Smooth muscle cell (in vitro differentiated cells): ENCODE data around the gene NXNL1. TPM values are rescaled to one million over a fixed set of nuclear protein-coding genes. Genes with fewer than 3 reads are reported as not detected.

Experiments used
- DNase-seq: peaks from one replicate; lab custom pipeline; 2025; ENCODE audit not compliant: unreplicated experiment; lab: John Stamatoyannopoulos, UW
- H2AFZ ChIP-seq: fragments of 200-600 bp; sonication (generic); 2 replicates; pipeline ENCODE4 v1.6.0; 2016; ENCODE audit warnings: antibody characterized with exemption, low read depth, mild to moderate bottlenecking
- H3F3A ChIP-seq: fragments of 200-600 bp; sonication (generic); 2 replicates; pipeline ENCODE4 v1.6.0; 2017; ENCODE audit warnings: antibody characterized with exemption, low read depth
- H3K27ac ChIP-seq: fragments of 200-600 bp; sonication (generic); 2 replicates; pipeline ENCODE4 v1.5.1; 2016; ENCODE audit warnings: low read depth, mild to moderate bottlenecking
- H3K27me3 ChIP-seq: fragments of 200-600 bp; sonication (generic); 2 replicates; pipeline ENCODE4 v1.6.1; 2016; ENCODE audit warnings: low read depth, mild to moderate bottlenecking
- H3K36me3 ChIP-seq: fragments of 200-600 bp; sonication (generic); 2 replicates; pipeline ENCODE4 v1.5.1; 2016; ENCODE audit warnings: low read depth
- H3K4me1 ChIP-seq: fragments of 200-600 bp; sonication (generic); 2 replicates; pipeline ENCODE4 v1.5.1; 2016; ENCODE audit warnings: low read depth
- H3K4me2 ChIP-seq: fragments of 200-600 bp; sonication (generic); 2 replicates; pipeline ENCODE4 v1.6.0; 2016; ENCODE audit warnings: mild to moderate bottlenecking
- H3K4me3 ChIP-seq: fragments of 200-600 bp; sonication (generic); 2 replicates; pipeline ENCODE4 v1.5.1; 2016; ENCODE audit warnings: mild to moderate bottlenecking
- H3K79me2 ChIP-seq: fragments of 200-600 bp; sonication (generic); 2 replicates; pipeline ENCODE4 v1.6.0; 2016; ENCODE audit warnings: low read depth, mild to moderate bottlenecking
- H3K9ac ChIP-seq: fragments of 200-600 bp; sonication (generic); 2 replicates; pipeline ENCODE4 v1.6.0; 2016; ENCODE audit warnings: low read depth
- H3K9me3 ChIP-seq: fragments of 200-600 bp; sonication (generic); replicated peaks from 2 replicates; pipeline ENCODE4 v1.5.1; 2016; ENCODE audit warnings: low read depth
- H4K20me1 ChIP-seq: fragments of 200-600 bp; sonication (generic); 2 replicates; pipeline ENCODE4 v1.6.0; 2016; ENCODE audit warnings: low read depth
- WGBS: methylation state at CpG from one replicate; pipeline ENCODE4 v1.1.7; 2016; ENCODE audit warnings: low lambda C conversion rate; 5-methylcytosine and 5-hydroxymethylcytosine counted together
- polyA plus RNA-seq: library from polyadenylated mRNA; unstranded; fragments of >200 nt; fragmentation: Nextera tagmentation; extraction: Ambion mirVana; gene quantifications from 2 replicates; pipeline ENCODE4 v1.2.1, GENCODE V29; 2016
- total RNA-seq: library from RNA; depleted of rRNA; stranded (reverse); fragments of >200 nt; gene quantifications from 2 replicates; pipeline ENCODE4 v1.2.3, GENCODE V29; 2014
- TF ChIP-seq, protein P1 (sequence below): fragments of 200-600 bp; sonication (generic); IDR thresholded peaks from 2 replicates; pipeline ENCODE4 v1.5.1; 2017; ENCODE audit warnings: borderline replicate concordance, mild to moderate bottlenecking, antibody characterized with exemption; ENCODE audit not compliant: insufficient read depth, poor library complexity, severe bottlenecking

The NXNL1 gene
- total and polyA plus RNA-seq, 2 experiments from 2014 or later, result 0.45 TPM; not detected in 1

DNA sequence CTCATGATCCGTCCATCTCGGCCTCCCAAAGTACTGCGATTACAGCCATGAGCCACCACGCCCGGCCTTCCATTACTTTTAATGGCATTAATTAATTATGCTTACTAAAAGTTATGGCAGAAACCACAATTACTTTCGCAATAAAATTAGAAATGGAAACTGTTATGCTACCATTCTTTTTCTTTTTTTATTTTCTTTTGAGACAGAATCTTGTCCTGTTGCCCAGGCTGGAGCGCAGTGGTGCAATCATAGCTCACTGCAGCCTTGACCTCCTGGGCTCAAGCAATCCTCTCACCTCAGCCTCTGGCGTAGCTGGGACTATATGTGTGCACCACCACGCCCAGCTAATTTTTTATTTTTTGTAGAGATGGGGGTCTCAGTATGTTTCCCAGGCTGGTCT, 50.7 kb downstream of the NXNL1 start:
- Histone ChIP-seq H3K9me3 (no peaks in the 10 kb centered on the region), H3K4me1 (peaks cover 18% of the 10 kb centered on the region), H4K20me1 (no peaks in the 10 kb centered on the region), H3K79me2 (no peaks in the 10 kb centered on the region), H3K36me3 (no peaks in the 10 kb centered on the region), H3K27me3 (no peaks in the 10 kb centered on the region), H3K27ac (no peak overlapping the region), H3K9ac (no peak overlapping the region), H3K4me2 (no peak overlapping the region), H2AFZ (no peak overlapping the region), H3F3A (peaks cover 5% of the 10 kb centered on the region), H3K4me3 (no peak overlapping the region)
- TF ChIP-seq, protein P1, sequence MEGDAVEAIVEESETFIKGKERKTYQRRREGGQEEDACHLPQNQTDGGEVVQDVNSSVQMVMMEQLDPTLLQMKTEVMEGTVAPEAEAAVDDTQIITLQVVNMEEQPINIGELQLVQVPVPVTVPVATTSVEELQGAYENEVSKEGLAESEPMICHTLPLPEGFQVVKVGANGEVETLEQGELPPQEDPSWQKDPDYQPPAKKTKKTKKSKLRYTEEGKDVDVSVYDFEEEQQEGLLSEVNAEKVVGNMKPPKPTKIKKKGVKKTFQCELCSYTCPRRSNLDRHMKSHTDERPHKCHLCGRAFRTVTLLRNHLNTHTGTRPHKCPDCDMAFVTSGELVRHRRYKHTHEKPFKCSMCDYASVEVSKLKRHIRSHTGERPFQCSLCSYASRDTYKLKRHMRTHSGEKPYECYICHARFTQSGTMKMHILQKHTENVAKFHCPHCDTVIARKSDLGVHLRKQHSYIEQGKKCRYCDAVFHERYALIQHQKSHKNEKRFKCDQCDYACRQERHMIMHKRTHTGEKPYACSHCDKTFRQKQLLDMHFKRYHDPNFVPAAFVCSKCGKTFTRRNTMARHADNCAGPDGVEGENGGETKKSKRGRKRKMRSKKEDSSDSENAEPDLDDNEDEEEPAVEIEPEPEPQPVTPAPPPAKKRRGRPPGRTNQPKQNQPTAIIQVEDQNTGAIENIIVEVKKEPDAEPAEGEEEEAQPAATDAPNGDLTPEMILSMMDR, result no peak
- WGBS, result 98% methylated on average over 9 of the region's 9 CpGs
- no peak for DNase-seq

DNA sequence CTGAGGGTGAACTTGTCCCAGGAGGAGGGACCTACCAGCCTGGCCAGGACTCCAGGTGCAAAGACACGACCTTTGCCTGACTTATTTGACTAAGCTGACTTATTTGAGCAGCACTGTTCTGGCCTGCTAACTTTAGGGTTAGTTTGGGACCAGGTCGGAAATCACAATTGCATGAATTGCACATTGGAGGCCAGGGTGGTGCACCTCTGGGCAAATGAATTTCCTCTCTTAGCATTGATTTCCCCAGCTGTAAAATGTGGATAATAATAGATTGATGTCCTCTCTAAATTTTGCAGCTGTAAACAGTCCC, 53.9 kb downstream of the NXNL1 start:
- H4K20me1 ChIP-seq, result no peaks in the 10 kb centered on the region
- no peaks in the 10 kb centered on the region for H3K27me3 ChIP-seq
- no peak for DNase-seq
- no peaks in the 10 kb centered on the region for H3F3A ChIP-seq
- no peaks in the 10 kb centered on the region for H3K36me3 ChIP-seq
- H2AFZ ChIP-seq, result no peak overlapping the region
- 77% methylated on average over 2 of the region's 2 CpGs for WGBS
- no peak overlapping the region for H3K27ac ChIP-seq
- no peak overlapping the region for H3K9ac ChIP-seq
- H3K4me1 ChIP-seq, result peaks cover 15% of the 10 kb centered on the region
- TF ChIP-seq, protein P1, result no peak
- H3K9me3 ChIP-seq, result no peaks in the 10 kb centered on the region
- no peak overlapping the region for H3K4me3 ChIP-seq
- no peak overlapping the region for H3K4me2 ChIP-seq
- no peaks in the 10 kb centered on the region for H3K79me2 ChIP-seq

DNA sequence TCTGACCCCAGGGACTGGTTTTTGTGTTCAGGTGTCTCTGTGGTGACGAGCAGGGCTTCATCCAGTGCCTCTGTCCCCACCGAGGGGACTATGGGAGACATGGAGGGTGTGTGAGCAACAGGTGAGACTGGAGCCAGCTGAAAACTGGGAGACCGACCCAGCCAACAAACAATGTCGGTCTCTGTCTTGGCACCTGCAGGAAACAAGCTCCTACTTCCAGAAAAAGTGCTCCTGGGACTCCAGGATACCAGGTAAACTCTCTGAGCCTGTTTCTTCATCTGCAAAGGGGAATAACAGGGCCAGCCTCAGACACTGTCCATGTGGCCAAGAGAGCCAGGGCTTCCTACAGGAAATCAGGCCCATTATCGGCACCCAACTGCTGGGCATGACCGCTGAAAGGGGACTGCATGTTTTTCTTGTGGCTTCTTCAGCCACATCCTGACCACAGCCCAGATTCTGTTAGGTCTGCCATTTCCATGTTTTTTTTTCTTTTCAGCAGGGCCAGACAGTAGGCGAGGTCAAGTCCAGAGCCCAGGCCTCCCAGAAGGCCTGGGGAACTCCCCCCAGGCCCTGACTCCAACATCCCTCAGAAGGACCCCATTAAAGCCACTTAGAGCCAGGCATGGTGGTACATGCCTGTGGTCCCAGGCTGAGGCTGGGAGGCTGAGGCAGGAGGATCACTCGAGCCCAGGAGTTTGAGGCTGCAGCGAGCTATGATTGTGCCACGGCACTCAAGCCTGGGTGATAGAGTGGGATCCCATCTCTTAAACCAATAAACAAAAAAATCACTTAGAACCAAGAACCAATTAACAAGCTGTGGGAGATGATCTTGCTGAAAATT, 54.5 kb downstream of the NXNL1 start:
- no peak for DNase-seq
- H2AFZ ChIP-seq, result no peak overlapping the region
- no peak overlapping the region for H3K4me2 ChIP-seq

More for the DNA sequence above, 54.5 kb downstream of the NXNL1 start:
- H3K4me3 ChIP-seq, result no peak overlapping the region
- no peaks in the 10 kb centered on the region for H4K20me1 ChIP-seq
- no peaks in the 10 kb centered on the region for H3K36me3 ChIP-seq
- H3K9me3 ChIP-seq, result no peaks in the 10 kb centered on the region
- H3K9ac ChIP-seq, result no peak overlapping the region
- H3F3A ChIP-seq, result no peaks in the 10 kb centered on the region
- no peaks in the 10 kb centered on the region for H3K79me2 ChIP-seq
- TF ChIP-seq, protein P1, result no peak
- H3K4me1 ChIP-seq, result peaks cover 15% of the 10 kb centered on the region
- no peak overlapping the region for H3K27ac ChIP-seq
- WGBS, result 69% methylated on average over 10 of the region's 10 CpGs
- H3K27me3 ChIP-seq, result no peaks in the 10 kb centered on the region

Other genes with a start within 250 kb of the NXNL1 start
- gene USE1, start 245.6 kb downstream of the NXNL1 start, total RNA-seq, result 12.8 and 16.4 TPM in 2 replicates
- gene USE1, start 245.6 kb downstream of the NXNL1 start, polyA plus RNA-seq, result 28.8 and 45.4 TPM in 2 replicates
- 2.9 and 3.2 TPM in 2 replicates for gene OCEL1, start 234.7 kb downstream of the NXNL1 start, total RNA-seq
- 34.9 and 41.3 TPM in 2 replicates for gene OCEL1, start 234.7 kb downstream of the NXNL1 start, polyA plus RNA-seq
- 47.8 and 57.4 TPM in 2 replicates for gene NR2F6, start 215.0 kb downstream of the NXNL1 start, total RNA-seq
- 99.8 and 104 TPM in 2 replicates for gene NR2F6, start 215.0 kb downstream of the NXNL1 start, polyA plus RNA-seq
- not detected in 2 replicates for gene USHBP1, start 196.2 kb downstream of the NXNL1 start, total RNA-seq
- not detected in 2 replicates for gene USHBP1, start 196.2 kb downstream of the NXNL1 start, polyA plus RNA-seq
- gene BABAM1, start 193.5 kb downstream of the NXNL1 start, total RNA-seq, result 62.0 and 69.8 TPM in 2 replicates
- gene BABAM1, start 193.5 kb downstream of the NXNL1 start, polyA plus RNA-seq, result 108 and 110 TPM in 2 replicates
- gene ANKLE1, start 179.0 kb downstream of the NXNL1 start, total RNA-seq, result 0.36 and 1.0 TPM in 2 replicates
- gene ANKLE1, start 179.0 kb downstream of the NXNL1 start, polyA plus RNA-seq, result 0.61 and 1.3 TPM in 2 replicates
- 6.1 and 9.2 TPM in 2 replicates for gene ABHD8, start 157.5 kb downstream of the NXNL1 start, total RNA-seq
- 15.1 and 16.6 TPM in 2 replicates for gene ABHD8, start 157.5 kb downstream of the NXNL1 start, polyA plus RNA-seq
- gene MRPL34, start 155.1 kb downstream of the NXNL1 start, total RNA-seq, result 32.0 and 67.2 TPM in 2 replicates
- 78.6 and 84.2 TPM in 2 replicates for gene MRPL34, start 155.1 kb downstream of the NXNL1 start, polyA plus RNA-seq
- gene DDA1, start 151.4 kb downstream of the NXNL1 start, total RNA-seq, result 26.5 and 26.9 TPM in 2 replicates
- gene DDA1, start 151.4 kb downstream of the NXNL1 start, polyA plus RNA-seq, result 51.8 and 72.4 TPM in 2 replicates
- 6.4 and 8.0 TPM in 2 replicates for gene ANO8, start 126.1 kb downstream of the NXNL1 start, total RNA-seq
- gene ANO8, start 126.1 kb downstream of the NXNL1 start, polyA plus RNA-seq, result 1.3 and 2.4 TPM in 2 replicates
- 11.7 and 16.5 TPM in 2 replicates for gene GTPBP3, start 123.4 kb downstream of the NXNL1 start, total RNA-seq
- 19.6 and 23.3 TPM in 2 replicates for gene GTPBP3, start 123.4 kb downstream of the NXNL1 start, polyA plus RNA-seq
- gene PLVAP, start 83.6 kb downstream of the NXNL1 start, total RNA-seq, result 0.31 TPM in 1 of 2 replicates, not detected in the other
- not detected in 2 replicates for gene PLVAP, start 83.6 kb downstream of the NXNL1 start, polyA plus RNA-seq
- gene CCDC194, start 66.7 kb downstream of the NXNL1 start, total RNA-seq, result not detected in 2 replicates
- gene CCDC194, start 66.7 kb downstream of the NXNL1 start, polyA plus RNA-seq, result not detected in 2 replicates
- gene BST2, start 55.3 kb downstream of the NXNL1 start, total RNA-seq, result 3.7 and 5.2 TPM in 2 replicates
- gene BST2, start 55.3 kb downstream of the NXNL1 start, polyA plus RNA-seq, result 14.4 and 22.4 TPM in 2 replicates
- gene MVB12A, start 40.9 kb downstream of the NXNL1 start, total RNA-seq, result 46.6 and 68.1 TPM in 2 replicates
- 89.6 and 98.1 TPM in 2 replicates for gene MVB12A, start 40.9 kb downstream of the NXNL1 start, polyA plus RNA-seq
- 0.31 and 1.5 TPM in 2 replicates for gene TMEM221, start 12.3 kb downstream of the NXNL1 start, total RNA-seq
- 0.63 and 1.5 TPM in 2 replicates for gene TMEM221, start 12.3 kb downstream of the NXNL1 start, polyA plus RNA-seq
- gene SLC27A1, start 9.6 kb upstream of the NXNL1 start, total RNA-seq, result 6.8 and 9.7 TPM in 2 replicates
- gene SLC27A1, start 9.6 kb upstream of the NXNL1 start, polyA plus RNA-seq, result 11.5 and 11.6 TPM in 2 replicates
- gene PGLS, start 50.7 kb upstream of the NXNL1 start, total RNA-seq, result 47.1 and 57.1 TPM in 2 replicates
- 77.1 and 92.4 TPM in 2 replicates for gene PGLS, start 50.7 kb upstream of the NXNL1 start, polyA plus RNA-seq
- gene COLGALT1, start 94.7 kb upstream of the NXNL1 start, total RNA-seq, result 126 and 129 TPM in 2 replicates
- 124 and 151 TPM in 2 replicates for gene COLGALT1, start 94.7 kb upstream of the NXNL1 start, polyA plus RNA-seq
- gene UNC13A, start 227.4 kb upstream of the NXNL1 start, total RNA-seq, result 0.63 and 2.1 TPM in 2 replicates
- gene UNC13A, start 227.4 kb upstream of the NXNL1 start, polyA plus RNA-seq, result 0.21 and 0.85 TPM in 2 replicates